ENCODE results near the gene NPHP1. TPM values are rescaled to one million over a fixed set of nuclear protein-coding genes. Genes with fewer than 3 reads are reported as not detected.

NPHP1 gene
- total RNA-seq, 1 donor from 2014 or later = 3.1 TPM

DNA sequence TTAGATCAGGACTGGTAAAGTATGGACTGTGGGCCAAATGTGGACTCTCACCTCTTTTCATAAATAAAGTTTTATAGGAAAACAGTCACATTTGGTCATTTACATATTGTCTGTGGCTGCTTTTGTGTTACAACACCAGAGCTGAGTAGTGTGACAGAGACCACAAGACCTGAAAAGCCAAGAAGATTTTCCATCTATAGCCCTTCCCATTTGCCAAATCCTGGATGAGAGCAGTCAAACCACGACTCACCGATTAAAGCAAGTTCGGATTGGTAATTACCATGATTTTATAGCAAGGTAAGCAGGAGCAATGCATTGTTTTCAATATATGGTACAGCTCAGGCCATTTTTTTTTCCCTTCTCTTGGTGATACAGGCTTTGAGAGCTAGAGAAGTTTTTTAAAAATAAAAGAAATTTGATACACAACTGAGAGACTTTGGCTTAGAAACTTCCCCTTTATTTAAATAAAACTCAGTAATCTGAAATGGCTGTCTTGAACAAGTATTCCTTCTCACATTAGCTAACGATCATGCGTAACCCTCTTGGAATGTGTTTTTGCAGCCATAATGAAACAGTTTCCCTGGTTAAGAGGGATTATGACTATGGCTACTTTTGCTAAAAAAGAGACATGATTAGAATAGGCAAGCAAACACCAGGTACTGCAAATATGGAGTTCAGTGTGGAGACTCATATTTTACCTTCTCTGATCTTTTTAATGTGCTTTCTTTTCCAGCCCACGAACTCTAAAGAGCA, 79.7 kb downstream of the NPHP1 start:
- no peak overlapping the region for H3K4me3 ChIP-seq (ENCODE audit: low read depth, low read length)
- TF ChIP-seq, protein P1, sequence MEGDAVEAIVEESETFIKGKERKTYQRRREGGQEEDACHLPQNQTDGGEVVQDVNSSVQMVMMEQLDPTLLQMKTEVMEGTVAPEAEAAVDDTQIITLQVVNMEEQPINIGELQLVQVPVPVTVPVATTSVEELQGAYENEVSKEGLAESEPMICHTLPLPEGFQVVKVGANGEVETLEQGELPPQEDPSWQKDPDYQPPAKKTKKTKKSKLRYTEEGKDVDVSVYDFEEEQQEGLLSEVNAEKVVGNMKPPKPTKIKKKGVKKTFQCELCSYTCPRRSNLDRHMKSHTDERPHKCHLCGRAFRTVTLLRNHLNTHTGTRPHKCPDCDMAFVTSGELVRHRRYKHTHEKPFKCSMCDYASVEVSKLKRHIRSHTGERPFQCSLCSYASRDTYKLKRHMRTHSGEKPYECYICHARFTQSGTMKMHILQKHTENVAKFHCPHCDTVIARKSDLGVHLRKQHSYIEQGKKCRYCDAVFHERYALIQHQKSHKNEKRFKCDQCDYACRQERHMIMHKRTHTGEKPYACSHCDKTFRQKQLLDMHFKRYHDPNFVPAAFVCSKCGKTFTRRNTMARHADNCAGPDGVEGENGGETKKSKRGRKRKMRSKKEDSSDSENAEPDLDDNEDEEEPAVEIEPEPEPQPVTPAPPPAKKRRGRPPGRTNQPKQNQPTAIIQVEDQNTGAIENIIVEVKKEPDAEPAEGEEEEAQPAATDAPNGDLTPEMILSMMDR (conservative IDR thresholded peaks at IDR 0.05; ENCODE audit: low read depth, low read length) = no peak
- DNase-seq (ENCODE audit: low read depth) = no peak

DNA sequence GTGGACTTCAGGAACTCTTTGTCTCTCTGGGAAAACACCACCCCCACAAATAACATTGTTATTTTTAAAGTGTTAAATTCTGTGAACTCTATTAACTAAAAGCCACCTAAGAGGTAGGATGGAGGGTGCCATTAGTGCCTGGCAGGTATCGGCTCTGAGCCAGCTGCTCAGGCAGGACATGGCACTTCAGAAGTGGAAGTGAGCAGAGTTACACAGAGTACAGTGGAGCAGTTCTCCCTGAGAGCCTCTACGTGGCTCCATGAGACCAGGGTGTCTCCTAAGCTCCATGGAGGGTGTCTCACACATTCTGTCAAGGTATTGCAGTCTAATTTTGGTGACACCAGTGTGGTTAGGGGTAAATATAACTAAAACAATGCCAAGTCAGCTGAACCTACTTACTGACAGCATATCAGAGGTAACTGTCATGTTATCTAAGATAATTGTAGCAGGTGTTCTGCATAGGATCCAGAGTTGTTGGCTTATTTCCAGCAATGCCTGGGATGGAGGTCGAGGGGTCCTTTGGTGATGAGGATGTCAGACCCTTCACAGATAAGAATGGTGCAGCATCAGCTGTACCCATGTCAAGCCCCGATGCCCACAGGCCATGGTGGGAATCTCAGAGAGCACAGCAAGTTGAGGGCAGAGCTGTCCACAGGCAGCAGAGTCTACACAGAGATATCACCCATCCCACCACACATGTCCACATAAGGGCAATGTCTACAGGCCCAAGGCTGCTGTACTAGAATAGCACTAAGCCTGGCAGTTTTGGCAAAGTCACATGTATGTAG, 80.6 kb downstream of the NPHP1 start:
- no peak overlapping the region for H3K4me3 ChIP-seq (ENCODE audit: low read depth, low read length)
- no peak for DNase-seq (ENCODE audit: low read depth)
- TF ChIP-seq, protein P1 (conservative IDR thresholded peaks at IDR 0.05; ENCODE audit: low read depth, low read length) = no peak

DNA sequence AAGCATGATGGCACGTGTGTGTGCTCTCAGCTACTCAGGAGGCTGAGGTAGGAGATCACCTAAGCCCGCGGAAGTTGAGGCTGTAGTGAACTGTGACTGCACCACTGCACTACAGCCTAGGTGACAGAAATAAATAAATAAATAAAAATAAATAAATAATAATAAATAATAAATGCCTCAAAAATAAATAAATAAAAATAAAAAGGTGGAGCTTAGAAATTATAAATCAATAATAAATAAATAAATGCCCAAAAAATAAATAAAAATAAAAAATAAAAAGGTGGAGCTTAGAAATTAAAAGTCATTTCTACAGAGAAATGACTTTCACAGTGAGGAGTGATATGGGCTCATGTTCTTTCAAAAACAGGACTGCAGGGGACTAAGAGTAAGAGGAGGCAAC, 83.2 kb downstream of the NPHP1 start:
- TF ChIP-seq, protein P1 (conservative IDR thresholded peaks at IDR 0.05; ENCODE audit: low read depth, low read length) = no peak
- H3K4me3 ChIP-seq (ENCODE audit: low read depth, low read length) = no peak overlapping the region
- DNase-seq (ENCODE audit: low read depth) = no peak

- no peak for DNase-seq (ENCODE audit: low read depth)
- TF ChIP-seq, protein P1 (conservative IDR thresholded peaks at IDR 0.05; ENCODE audit: low read depth, low read length) = no peak
- H3K4me3 ChIP-seq (ENCODE audit: low read depth, low read length) = no peak overlapping the region
These were observed 83.8 kb downstream of the NPHP1 start for GRCh38 chr2:110121052-110121334.

DNA sequence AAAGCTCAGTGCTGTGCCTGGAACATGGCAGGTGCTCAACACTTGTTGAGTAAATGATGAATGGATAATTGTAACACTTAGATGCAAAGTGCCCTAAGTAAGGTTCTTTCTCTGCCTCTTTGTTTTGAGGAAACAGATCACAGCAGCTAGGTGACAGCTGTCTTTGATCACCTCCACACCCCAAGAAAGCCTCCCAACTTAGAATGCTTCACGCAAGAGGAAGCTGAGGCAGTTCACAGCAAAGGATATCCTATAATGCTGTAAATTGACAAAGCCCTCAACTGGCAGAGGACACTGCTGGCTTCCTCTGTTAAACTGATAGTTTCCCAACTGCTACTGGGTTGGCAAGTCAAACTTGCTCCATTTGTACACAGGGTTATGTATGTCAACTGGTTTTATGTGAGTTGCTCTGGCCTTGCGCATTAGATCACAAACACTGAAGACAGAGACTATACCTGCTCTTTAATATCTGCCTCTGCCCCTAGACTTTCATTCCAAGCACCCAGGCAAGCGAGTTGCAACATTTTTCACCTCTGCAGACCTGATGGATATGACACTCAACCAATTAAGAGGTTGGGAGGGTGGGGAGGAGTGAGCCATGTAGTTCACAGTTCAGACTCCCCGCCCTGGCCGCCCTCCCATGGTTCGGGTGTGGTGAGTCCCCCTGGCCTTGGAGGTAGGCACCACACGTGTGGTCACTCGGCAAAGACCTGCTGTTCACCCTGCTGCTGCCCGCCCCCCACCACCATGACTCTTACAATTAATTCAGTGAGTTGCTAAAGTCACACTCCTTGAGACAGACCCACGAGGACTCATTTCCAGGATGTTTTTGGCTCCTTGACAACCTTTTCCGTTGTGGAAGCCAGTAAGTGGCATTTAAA, 84.4 kb downstream of the NPHP1 start:
- no peak overlapping the region for H3K4me3 ChIP-seq (ENCODE audit: low read depth, low read length)
- DNase-seq (ENCODE audit: low read depth) = no peak
- TF ChIP-seq, protein P1 (conservative IDR thresholded peaks at IDR 0.05; ENCODE audit: low read depth, low read length) = no peak

DNA sequence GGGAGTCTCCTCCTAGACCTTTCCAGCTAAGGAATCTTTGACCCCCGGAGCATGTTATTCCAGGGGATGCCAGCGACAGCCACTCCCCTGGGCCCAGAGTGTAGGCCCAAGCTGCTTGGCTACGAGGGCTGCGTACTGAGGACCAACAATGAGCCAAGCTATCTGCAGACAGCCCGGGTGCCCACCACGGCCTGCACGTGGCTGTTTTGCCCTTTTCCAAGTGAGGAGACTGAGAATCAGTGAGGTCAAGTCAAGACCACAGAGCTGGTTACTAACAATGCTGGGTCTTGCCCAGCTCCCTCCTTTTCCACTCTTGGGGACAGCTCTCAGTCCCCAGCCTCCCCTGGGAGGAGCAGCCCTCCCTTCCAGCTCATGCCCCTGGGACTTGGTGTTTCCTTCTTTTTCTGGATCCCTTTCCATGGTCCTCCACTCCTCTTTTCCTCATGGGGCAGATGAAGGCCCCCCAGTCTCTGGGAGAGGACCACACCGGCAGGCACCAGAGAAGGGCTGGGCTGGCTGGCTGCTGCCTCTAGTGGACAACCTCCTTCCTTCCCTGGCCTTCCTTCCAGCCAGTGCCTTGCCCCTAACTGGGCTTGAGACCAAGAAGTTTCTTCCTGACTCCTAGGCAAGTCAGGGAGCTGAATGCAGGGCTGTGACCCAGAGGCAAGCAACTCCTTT, 88.6 kb downstream of the NPHP1 start:
- peak overlapping the region; percentile 76 for H3K4me3 ChIP-seq (ENCODE audit: low read depth, low read length)
- no peak for DNase-seq (ENCODE audit: low read depth)
- TF ChIP-seq, protein P1 (conservative IDR thresholded peaks at IDR 0.05; ENCODE audit: low read depth, low read length) = peak; percentile 72

Measured in epithelial cell of proximal tubule (primary cell).